Activated T-cell treated with anti-CD3 and anti-CD28 coated beads, Interleukin-2, amount 50 U/mL, for 1 hour (primary cell): ENCODE results near the gene BTBD16.

Experiments
- DNase-seq: peaks from one replicate; pipeline ENCODE4 v3.0.0-alpha.2; 2020

BTBD16 gene

GRCh38 chr10:122271076-122271475, at the start of gene BTBD16:
Gene BTBD16, plus strand, starts transcription at chr10:122271296. Its CDS starts 3,786 bp downstream, at chr10:122275082.
- DNase-seq: no peak

DNA sequence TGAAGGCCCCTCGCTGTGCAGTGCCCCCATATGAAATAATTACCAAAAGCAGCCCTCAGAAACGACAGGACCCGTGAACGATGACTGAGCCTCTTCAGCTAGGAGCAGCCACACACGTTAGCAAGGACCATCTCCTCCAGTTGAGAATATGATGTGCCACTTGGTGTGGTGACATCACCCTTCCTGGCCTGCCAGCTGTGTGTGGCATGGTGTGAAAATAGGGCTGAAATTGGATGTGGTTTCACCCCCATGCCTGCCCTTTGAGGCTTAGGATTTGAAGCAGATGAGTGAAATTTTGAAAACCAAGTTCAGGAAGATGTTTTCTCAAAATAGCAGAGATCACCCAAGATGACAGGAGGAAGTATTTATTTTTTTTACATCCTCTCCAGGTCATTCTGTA, 49.1 kb upstream of the BTBD16 start:
- no peak for DNase-seq

DNA sequence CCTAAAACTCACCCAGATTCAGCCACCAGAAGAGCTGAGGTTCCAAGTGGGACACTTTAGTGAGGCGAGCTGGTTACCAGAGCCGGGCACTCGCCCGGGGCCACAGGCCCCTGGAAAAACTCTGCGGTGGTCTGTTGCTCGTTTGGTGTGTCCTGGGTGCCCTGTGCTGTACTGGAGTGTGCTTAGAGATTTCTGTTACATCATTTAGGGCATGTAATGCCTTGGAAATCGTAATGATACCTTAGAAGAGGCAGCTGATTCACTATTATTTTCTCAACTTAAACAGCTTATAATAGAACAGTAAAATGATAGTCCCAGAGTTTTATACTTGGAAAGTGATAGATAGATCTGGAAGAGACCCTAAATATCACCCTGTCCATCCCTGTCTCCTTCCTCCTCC, 48.5 kb upstream of the BTBD16 start:
- DNase-seq: no peak

DNA sequence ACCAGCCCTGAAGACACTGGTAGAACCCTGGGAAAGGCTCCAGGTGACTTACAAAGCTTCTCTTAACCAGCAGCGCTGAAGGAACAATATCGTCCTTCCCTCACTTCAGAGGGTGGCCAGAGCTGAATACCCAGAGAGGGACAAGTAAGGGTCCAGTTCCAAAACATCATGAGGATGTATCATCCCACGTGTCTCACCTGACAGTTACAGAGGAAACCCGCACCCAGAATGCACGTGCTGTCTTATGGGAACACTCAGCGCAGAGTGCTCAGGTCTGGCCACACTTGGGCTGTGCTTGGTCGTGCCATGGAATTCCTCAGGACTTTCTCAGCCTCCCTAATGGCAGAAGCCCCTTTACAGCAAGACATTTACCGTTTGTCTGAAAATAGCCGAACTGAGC, 46.9 kb upstream of the BTBD16 start:
- DNase-seq: no peak

GRCh38 chr10:122225330-122225729, 45.8 kb upstream of the BTBD16 start:
- DNase-seq: no peak

- DNase-seq: no peak
These were observed 43.3 kb upstream of the BTBD16 start for GRCh38 chr10:122227754-122228153.

DNA sequence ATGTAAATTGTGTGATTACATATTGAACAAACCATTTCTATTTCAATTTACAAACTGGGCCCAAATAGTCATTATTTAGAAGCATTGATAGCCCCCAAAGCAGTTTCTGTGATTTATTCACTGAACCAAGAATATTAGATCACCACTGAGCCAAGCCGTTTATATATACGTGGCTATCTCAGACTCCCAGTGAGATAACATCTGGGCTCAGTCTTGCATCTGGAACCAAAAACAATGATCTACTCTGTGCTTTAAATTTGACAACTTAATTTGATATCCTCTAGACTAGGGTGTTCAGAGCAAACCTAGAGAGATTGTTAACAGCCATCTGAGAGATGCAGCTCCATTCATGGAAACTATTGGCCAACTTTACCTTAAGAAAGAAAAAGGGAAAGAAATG, 41.4 kb upstream of the BTBD16 start:
- DNase-seq: no peak

DNA sequence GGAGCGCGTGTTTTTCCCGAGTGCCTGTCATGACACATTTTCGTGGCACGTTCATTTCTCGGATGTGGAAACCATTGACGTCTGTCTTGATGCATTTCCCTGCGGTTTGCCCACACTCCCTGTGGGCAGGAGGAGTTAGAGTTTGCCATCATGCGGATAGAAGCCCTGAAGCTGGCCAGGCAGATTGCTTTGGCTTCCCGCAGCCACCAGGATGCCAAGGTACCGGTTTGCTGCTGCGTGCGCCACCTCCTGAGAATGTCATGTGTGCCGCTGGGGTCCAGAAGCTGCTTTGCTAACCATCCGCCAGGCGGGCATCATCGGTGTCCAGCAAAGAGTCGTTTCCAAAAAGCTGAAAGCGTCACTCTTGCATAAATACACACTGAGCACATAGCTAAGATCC, 40.9 kb upstream of the BTBD16 start:
- DNase-seq: no peak

DNA sequence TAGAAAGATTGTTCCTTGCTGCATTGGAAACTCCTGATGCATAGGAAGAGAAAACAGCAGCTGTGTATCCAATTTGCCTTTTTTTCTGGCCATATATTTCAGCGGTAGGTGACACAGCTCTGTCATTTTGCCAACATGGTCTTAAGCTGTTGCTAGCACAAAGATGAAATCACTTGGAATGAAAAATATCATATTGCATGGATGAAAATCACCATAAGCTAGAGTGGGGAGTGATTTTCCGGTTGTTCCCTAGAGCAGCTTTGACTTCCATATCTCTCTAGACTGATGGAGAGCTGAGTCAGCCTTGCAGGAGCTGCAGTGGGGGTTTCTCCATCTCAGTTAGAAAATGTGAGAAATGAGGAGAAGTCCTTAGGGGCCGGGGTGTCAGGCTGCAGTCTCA, 38.3 kb upstream of the BTBD16 start:
- DNase-seq: no peak

- DNase-seq: no peak
These were observed 37.2 kb upstream of the BTBD16 start for GRCh38 chr10:122233857-122234348.

- DNase-seq: no peak
These were observed 36.7 kb upstream of the BTBD16 start for GRCh38 chr10:122234416-122234815.

DNA sequence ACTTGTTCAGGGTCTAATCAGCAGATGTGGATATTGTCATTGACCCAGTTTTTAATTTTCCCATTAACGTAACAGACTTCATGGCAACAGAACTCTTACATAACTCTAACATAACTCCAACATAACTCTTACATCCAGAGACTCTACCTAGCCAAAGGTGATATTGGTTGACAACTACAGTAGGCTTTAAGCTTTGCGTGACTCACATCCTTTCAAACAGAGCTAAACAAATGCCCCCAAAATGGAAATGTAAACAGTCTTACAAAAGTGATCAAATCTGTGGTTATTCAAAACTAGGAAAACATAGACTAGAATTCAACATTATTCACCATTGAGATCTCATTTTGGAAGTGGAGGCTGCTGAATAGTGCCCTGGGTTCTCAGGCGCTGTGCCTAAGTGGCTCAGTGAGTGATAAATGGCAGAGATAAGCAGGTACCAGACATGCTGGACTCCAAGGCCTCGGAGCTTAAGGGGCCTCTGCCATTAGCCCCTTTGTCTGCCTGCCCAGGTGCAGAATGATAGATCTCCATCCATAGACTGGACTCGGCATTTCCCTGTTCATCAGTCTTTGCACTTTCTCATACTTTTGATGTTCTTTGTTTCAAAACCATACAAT, 34.3 kb upstream of the BTBD16 start:
- no peak for DNase-seq

DNA sequence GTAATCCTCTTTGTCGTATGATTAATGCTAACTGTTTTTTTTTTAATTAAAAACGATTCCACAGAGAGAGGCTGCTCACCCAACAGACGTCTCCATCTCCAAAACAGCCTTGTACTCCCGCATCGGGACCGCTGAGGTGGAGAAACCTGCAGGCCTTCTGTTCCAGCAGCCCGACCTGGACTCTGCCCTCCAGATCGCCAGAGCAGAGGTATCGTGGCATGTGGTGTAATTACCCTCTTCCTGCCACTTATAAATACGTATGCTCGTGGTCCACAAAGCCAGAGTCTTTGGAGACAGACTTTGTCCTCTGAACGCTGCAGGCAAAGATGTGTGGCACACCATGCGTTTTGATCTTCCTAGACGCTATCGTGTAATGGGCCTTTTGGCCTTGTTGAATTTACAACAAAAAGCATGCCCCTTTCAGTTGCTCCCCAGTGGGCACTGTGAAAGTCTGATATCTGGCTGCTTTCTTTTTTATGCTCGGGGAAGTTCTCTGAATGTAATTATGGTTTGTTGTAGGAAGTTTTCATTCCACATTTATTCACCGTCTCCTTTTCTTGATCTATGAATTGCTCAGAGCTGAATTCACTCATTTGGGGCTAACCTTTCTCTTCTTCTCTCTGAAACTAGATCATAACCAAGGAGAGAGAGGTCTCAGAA, 33.6 kb upstream of the BTBD16 start:
- DNase-seq: no peak

- DNase-seq: no peak
These were observed 31.4 kb upstream of the BTBD16 start for GRCh38 chr10:122239578-122240257.

- DNase-seq: no peak
These were observed 30.7 kb upstream of the BTBD16 start for GRCh38 chr10:122240401-122240800.

GRCh38 chr10:122241836-122242235, 29.3 kb upstream of the BTBD16 start:
- DNase-seq: no peak

GRCh38 chr10:122243550-122243949, 27.5 kb upstream of the BTBD16 start:
- DNase-seq: no peak

DNA sequence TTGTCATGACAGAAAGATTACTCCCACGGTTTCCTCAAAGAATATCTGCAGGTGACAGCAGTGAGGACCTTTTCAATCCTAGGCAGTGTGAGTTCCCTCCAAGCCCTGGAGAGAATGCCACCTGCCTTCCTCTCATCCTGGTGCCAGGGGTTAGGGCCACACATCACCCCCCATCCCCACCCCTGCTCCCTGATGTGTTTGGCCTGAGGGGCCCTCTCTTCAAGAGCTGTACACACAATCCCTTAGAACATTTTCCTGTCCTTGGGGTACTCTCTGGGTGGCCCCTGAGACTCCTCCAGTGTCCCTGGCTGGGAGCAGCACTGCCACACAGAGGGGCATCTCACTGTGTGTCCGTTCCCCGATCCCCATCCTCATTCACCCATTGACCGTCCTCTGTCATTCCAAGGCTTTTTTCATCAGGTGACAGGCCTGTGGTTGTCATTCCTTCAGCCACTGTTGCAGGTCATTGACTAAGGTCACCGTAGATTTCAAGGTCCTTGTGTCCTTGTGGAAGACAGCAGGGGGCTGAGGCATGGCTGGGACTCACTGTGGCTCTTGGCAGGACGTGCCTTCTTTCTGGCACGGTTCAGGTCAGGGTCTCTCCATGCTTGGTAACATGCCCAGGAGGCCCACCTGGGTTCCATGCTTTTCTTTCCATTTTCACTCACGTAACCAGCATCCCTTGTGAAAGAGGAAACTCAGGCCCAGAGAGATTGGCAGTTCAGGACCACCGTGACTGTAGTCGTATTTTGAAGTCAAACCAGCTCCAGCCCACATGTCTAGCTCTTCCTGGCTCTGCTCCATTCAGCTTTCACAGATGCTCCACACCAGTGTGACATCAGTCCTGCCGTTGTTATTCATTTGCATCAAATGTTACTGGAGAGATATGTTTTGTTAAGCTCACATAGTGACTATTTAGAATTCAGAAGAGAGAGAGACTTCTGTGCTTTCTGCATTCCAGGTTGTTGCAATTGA, 26.8 kb upstream of the BTBD16 start:
- no peak for DNase-seq

- no peak for DNase-seq
These were observed 26.0 kb upstream of the BTBD16 start for GRCh38 chr10:122245136-122245535.

- DNase-seq: no peak
These were observed 25.2 kb upstream of the BTBD16 start for GRCh38 chr10:122245897-122246296.

- no peak for DNase-seq
These were observed 24.1 kb upstream of the BTBD16 start for GRCh38 chr10:122246830-122247520.
